Measurements from ENCODE around the gene YEATS2.

DNA sequence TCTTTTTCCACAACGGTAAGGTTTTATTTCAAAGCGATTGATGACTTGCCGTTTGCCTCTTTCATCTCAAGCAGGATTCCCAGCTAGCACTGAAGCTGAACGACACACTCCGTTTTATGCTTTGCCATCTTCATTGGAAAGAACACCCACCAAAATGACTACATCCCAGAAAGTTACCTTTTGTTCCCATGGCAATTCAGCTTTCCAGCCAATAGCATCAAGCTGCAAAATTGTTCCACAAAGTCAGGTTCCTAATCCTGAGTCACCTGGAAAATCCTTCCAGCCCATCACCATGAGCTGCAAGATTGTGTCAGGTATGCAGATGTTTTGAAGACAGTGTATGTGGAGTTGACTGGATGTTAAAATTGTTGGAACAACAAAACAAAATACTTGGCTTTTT, 56.5 kb downstream of the YEATS2 start:
- TF ChIP-seq, protein P1, sequence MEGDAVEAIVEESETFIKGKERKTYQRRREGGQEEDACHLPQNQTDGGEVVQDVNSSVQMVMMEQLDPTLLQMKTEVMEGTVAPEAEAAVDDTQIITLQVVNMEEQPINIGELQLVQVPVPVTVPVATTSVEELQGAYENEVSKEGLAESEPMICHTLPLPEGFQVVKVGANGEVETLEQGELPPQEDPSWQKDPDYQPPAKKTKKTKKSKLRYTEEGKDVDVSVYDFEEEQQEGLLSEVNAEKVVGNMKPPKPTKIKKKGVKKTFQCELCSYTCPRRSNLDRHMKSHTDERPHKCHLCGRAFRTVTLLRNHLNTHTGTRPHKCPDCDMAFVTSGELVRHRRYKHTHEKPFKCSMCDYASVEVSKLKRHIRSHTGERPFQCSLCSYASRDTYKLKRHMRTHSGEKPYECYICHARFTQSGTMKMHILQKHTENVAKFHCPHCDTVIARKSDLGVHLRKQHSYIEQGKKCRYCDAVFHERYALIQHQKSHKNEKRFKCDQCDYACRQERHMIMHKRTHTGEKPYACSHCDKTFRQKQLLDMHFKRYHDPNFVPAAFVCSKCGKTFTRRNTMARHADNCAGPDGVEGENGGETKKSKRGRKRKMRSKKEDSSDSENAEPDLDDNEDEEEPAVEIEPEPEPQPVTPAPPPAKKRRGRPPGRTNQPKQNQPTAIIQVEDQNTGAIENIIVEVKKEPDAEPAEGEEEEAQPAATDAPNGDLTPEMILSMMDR (IDR thresholded peaks at IDR 0.05; ENCODE audit: insufficient read depth, low read depth, low read length), result no peak
- TF ChIP-seq EZH2 (IDR thresholded peaks at IDR 0.05; ENCODE audit: insufficient read depth, low read length), result no peak

All from astrocyte (in vitro differentiated cells and primary cell).